ENCODE results near the gene EIF3I.
A peak's percentile ranks its signal among the peaks of the same experiment; 100 is the strongest.

EIF3I gene

DNA sequence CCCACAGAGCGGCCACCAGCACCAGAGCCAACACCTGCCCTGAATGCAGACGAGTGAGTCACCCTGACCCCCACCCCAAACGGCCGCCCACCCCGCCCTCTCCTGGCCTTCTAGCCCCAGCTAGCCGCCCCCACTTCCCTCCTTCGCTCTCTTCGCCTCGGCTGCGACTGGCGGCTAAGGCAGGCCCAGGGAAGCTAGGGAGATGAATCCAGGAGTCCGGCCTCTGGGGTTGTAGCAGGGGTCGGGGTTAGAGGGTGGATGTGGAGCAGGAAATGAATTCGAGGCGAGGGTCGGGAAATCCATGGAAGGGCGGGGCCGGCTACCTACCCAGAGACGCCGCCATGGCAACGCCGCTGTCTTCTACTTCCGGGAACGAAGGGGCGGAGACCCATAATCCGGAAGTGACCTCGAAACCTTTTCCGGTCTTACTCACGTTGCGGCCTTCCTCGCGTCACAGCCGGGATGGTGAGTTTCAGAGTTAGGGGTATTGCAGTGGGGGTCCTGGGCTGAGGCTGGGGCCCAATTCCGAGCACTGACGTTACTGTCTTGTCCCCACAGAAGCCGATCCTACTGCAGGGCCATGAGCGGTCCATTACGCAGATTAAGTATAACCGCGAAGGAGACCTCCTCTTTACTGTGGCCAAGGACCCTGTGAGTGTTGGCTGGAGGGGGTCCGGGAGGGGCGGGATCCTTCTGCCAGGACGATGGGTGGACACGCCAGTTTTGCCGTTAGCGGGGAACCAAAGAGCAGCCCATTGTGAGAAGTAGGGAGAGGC, at the start of gene EIF3I, which contains the start of gene TMEM234:
TSS of gene EIF3I (plus strand) at position 428 of the 776 bp plus-strand sequence. CDS start at position 463, 35 bp downstream.
TSS of gene TMEM234 (minus strand) at position 374 of the 776 bp plus-strand sequence. CDS start at position 343, 31 bp downstream.
- peak within 1 kb of the TSS; percentile 93 for H3K4me3 ChIP-seq (ENCODE audit: low read depth, low read length)
- TF ChIP-seq, protein P1, sequence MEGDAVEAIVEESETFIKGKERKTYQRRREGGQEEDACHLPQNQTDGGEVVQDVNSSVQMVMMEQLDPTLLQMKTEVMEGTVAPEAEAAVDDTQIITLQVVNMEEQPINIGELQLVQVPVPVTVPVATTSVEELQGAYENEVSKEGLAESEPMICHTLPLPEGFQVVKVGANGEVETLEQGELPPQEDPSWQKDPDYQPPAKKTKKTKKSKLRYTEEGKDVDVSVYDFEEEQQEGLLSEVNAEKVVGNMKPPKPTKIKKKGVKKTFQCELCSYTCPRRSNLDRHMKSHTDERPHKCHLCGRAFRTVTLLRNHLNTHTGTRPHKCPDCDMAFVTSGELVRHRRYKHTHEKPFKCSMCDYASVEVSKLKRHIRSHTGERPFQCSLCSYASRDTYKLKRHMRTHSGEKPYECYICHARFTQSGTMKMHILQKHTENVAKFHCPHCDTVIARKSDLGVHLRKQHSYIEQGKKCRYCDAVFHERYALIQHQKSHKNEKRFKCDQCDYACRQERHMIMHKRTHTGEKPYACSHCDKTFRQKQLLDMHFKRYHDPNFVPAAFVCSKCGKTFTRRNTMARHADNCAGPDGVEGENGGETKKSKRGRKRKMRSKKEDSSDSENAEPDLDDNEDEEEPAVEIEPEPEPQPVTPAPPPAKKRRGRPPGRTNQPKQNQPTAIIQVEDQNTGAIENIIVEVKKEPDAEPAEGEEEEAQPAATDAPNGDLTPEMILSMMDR (IDR thresholded peaks at IDR 0.05; ENCODE audit: borderline replicate concordance, insufficient read depth, low read depth, low read length) = no peak

DNA sequence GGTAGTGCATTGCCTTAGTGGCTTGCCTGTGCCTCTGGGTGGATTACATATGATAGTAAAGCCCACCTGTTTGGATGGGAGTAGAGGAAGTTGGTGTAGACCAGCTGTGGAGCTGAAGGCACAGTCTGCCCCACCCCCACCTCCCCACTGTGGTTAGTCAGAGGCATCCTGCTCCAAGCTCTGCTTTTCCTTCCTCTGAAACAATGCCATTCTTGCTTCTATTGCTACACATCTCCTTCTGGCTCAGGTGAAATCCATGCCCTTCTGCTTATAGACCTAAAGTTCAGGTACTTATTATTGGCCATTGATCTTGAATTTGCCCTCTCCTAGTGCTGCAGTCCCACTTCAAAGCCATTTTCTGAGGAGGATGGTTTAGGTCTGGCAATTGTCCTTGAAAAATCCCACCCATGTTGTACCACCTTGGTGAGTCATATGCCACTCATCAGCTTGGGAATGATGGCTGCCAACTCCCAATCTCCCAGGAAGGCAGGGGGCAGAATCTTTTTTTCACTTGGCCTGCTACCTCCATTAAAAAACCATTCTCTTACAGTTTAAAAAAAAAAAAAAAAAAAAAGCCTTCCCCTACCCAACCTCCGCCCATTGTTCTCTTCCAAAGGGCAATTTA, 49.5 kb upstream of the EIF3I start:
- no peak overlapping the region for H3K4me3 ChIP-seq (ENCODE audit: low read depth, low read length)
- TF ChIP-seq, protein P1 (IDR thresholded peaks at IDR 0.05; ENCODE audit: borderline replicate concordance, insufficient read depth, low read depth, low read length) = no peak

DNA sequence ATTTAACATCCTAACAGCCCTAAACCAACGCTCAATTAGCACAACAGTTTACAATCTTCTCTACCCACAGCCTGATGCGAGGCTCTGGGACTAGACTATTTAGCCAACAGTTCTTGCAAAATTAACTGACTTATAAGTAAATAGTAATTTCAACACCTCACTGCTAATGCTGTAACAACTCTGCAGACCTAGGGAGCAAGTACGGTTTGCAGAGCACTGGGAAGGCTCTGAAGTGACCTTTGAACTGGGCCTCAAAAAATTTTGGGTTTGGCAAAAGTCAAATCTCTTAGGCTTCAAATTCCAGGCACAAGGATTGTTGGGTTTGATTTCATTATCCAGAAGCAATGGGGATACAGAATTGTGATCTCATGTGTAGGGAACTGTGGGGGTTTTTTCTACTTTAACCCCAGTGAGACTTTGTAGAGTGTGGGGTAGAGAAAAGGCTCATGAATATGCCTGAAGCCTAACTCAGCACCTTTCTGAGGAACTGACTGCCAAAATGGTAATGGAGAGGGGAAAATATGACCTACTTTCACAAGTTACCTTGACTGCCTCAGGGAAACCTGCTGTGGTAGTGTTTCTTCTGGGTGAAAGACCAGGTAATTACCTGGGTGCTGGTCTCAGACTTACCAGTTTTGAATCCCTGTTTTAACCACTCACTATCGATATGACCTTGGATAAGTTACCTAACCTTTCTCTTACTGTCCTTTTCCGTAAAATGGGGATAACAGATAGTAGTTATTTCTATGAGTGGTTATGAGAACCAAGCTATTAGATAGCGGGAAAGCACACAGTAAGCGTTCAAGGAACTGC, 43.6 kb upstream of the EIF3I start:
- H3K4me3 ChIP-seq (ENCODE audit: low read depth, low read length) = peak overlapping the region; percentile 87
- TF ChIP-seq, protein P1 (IDR thresholded peaks at IDR 0.05; ENCODE audit: borderline replicate concordance, insufficient read depth, low read depth, low read length) = no peak

DNA sequence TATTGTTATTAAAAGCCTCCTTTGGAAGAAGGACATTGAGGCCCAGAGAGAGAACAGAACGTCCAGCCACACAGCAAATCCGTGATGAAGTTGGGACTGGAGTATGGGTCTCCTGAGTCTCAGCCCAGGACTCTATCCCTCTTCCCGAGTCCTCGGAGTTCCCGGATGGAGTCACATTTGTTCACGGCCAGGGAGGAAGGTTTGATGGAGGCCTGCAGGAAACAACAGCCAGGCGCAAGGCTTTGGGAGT, 43.1 kb upstream of the EIF3I start:
- TF ChIP-seq, protein P1 (IDR thresholded peaks at IDR 0.05; ENCODE audit: borderline replicate concordance, insufficient read depth, low read depth, low read length) = no peak
- peak overlapping the region; percentile 87 for H3K4me3 ChIP-seq (ENCODE audit: low read depth, low read length)

DNA sequence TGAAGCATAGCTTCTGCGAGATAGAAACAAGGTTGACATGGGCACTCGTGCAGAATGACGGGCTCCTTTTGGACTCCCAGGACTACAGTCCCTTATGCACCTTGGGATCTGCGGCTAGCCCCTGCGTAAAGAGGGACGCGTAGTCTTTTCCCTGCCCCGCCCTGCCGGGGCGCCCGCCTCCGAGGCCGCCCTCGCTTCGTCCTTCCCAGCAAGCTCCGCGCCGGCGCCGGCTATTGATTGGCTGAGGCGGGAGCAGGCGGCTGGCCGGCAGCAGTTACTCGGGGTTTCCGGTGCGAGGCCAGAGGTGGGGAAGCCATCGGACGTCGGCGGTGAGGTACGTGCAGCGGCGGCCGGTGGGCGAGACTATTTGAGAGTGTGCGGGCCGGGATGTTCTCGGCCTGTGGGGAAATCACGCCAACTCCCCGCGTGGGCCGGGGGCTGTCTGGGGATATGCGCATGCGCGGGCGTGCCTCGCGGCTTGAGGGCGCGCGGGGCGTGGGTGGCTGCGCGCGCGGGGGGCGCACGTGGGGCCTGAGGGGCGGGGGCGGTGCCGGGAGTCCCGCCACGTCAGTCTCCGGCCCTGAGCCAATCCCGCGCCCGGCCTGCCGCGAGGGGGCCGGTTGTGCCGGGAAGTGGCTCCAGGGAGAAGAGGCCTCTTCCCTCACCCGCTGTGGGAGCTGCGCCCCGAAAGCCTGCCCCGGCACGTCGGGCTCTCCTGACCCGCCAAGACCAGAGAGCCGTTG, 42.6 kb upstream of the EIF3I start, which contains the start of gene TXLNA:
TSS of gene TXLNA (plus strand) at position 233 of the 743 bp plus-strand sequence. CDS start 671 bp downstream, outside the sequence.
- peak within 1 kb of the TSS; percentile 87 for H3K4me3 ChIP-seq (ENCODE audit: low read depth, low read length)
- TF ChIP-seq, protein P1 (IDR thresholded peaks at IDR 0.05; ENCODE audit: borderline replicate concordance, insufficient read depth, low read depth, low read length) = no peak

DNA sequence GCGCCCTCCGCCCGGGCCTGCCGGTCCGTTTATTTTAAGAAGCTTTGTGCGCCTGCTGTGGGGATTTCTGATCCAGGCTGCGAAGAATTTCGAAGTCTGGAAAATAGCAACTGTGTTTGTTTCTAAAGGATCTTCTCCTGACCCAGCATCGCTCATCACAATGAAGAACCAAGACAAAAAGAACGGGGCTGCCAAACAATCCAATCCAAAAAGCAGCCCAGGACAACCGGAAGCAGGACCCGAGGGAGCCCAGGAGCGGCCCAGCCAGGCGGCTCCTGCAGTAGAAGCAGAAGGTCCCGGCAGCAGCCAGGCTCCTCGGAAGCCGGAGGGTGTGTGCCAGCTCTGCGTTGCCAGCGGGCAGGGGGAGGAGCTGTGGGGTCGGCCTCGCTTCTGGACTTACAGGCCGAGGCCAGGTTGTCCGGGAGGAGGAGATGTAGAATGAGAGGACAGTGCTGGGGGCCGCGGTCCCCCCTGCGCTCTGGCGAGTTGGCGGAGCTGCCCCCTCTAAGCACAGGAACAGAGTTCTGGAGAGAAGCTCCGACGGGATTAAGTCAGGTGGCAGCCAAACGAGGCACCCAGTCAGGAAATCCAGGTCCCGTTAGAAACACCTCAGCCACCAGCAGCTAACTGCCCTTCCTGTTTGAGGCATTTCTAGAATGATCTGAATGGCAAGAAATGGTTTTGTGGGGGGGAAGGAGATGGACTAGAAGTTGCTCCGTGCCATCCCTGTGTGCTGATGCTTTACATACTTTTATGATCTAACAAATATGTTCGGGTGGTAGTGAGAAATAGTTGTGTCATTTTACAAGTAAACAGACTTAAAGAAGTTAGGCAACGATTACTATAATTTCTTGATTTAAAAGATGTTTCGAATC, 41.8 kb upstream of the EIF3I start:
- TF ChIP-seq, protein P1 (IDR thresholded peaks at IDR 0.05; ENCODE audit: borderline replicate concordance, insufficient read depth, low read depth, low read length) = no peak
- peak overlapping the region; percentile 87 for H3K4me3 ChIP-seq (ENCODE audit: low read depth, low read length)
